Fibroblast of lung (primary cell): ENCODE results near the gene PIK3CD.

Source experiments
- CTCF ChIP-seq, 2 donors: IDR thresholded peaks in 1 of 2; conservative IDR thresholded peaks in 1 of 2; 1 replicate in 1 of 2; 2 replicates in 1 of 2; pipeline ENCODE4 v1.5.1; 2011 to 2012; ENCODE audit warnings: low read length in 2 of 2, control low read depth in 1 of 2, inconsistent platforms in 1 of 2, low read depth in 1 of 2, mild to moderate bottlenecking in 1 of 2
- EZH2 ChIP-seq: IDR thresholded peaks from 2 replicates; pipeline ENCODE4 v1.5.1; 2012; ENCODE audit warnings: low read length, control low read depth, mild to moderate bottlenecking; ENCODE audit errors: missing control alignments

GRCh38 chr1:9672444-9672843 is 20.9 kb downstream of the PIK3CD start:
- TF ChIP-seq CTCF (conservative IDR thresholded peaks at IDR 0.05 in 1 of 2, IDR thresholded peaks at IDR 0.05 in 1 of 2; ENCODE audit: low read depth in 1 of 2, low read length in 2 of 2) (no peak), EZH2 (no peak)
